Prostate gland (tissue), 2 donors: ENCODE data around the gene CDK14. TPM values are rescaled to one million over a fixed set of nuclear protein-coding genes. Genes with fewer than 3 reads are reported as not detected.

Source experiments
- DNase-seq: peaks from one replicate; pipeline ENCODE4 v3.0.0-alpha.2; 2019; ENCODE audit warnings: low spot score
- H3K27ac ChIP-seq, 2 donors: fragments of 200-600 bp; sonication (generic); 2 replicates each; pipeline ENCODE4 v1.5.1; 2017 to 2019
- H3K27me3 ChIP-seq: fragments of 200-600 bp; sonication (generic); replicated peaks from 2 replicates; pipeline ENCODE4 v1.5.1; 2019; ENCODE audit not compliant: insufficient read depth
- H3K36me3 ChIP-seq, 2 donors: fragments of 200-600 bp; sonication (generic); 1 replicate in 1 of 2; 2 replicates in 1 of 2; pipeline versions ENCODE4 v1.5.1 to v1.8.1; 2017 to 2019
- H3K4me1 ChIP-seq: fragments of 200-600 bp; sonication (generic); replicated peaks from 2 replicates; pipeline ENCODE4 v1.5.1; 2019
- H3K4me3 ChIP-seq, 2 donors: fragments of 200-600 bp; sonication (generic); 2 replicates each; pipeline ENCODE4 v1.5.1; 2017 to 2019
- H3K9me3 ChIP-seq: fragments of 200-600 bp; sonication (generic); 2 replicates; pipeline ENCODE4 v1.5.1; 2017
- POLR2A ChIP-seq: fragments of 450-650 bp; IDR thresholded peaks from one replicate; pipeline ENCODE4 v1.6.1; 2016; ENCODE audit warnings: antibody characterized with exemption, mild to moderate bottlenecking
- POLR2AphosphoS5 ChIP-seq: sonication (generic); formaldehyde crosslinking; IDR thresholded peaks from one replicate; pipeline ENCODE4 v1.6.1; 2017; ENCODE audit warnings: antibody characterized with exemption
- WGBS: methylation state at CpG from one replicate; pipeline ENCODE4 v1.1.5; 2018; 5-methylcytosine and 5-hydroxymethylcytosine counted together
- intact Hi-C: fragments of 100-400 bp; cut with DNase I; formaldehyde crosslinking; loops from one replicate; pipeline ENCODE4 v1.14.2; 2022
- total RNA-seq, 2 donors: library from RNA; depleted of rRNA; stranded (reverse); fragments of >200 nt; gene quantifications; one replicate each; pipeline ENCODE4 v1.1.0, GENCODE V29; 2016
- TF ChIP-seq, protein P1 (sequence below), 4 experiments: fragments of 200-600 bp in 2 of 4; fragments of 450-650 bp in 2 of 4; sonication (generic) in 2 of 4; IDR thresholded peaks; 1 replicate in 3 of 4; 2 replicates in 1 of 4; pipeline ENCODE4 v1.5.1; 2016 to 2019; ENCODE audit warnings: antibody characterized with exemption in 4 of 4, mild to moderate bottlenecking in 2 of 4, moderate library complexity in 2 of 4

CDK14 gene
- total RNA-seq, 2 donors from 2014 or later: 13.7 to 20.7 TPM

DNA sequence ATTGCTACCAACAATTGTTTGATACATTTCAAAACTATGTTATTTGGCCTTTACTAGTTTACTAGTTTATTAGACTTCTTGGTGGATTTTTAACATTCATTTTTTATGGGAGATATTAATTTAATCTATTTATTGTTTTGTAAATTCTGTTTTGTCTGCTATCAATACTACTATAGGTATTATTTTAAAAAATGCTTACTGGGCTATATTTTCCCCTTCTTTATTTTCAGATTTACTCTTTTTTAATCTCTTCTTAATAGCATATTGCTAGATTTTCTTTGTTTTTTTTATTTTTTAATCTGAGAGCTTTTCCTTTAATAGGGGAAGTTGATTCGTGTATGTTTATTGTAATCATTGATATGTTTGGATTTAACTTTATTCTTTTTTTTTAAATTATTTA, 147.5 kb downstream of the CDK14 start:
- Histone ChIP-seq H3K4me1 (no peaks in the 10 kb centered on the region), H3K36me3 (no peaks in the 10 kb centered on the region), H3K27me3 (no peaks in the 10 kb centered on the region), H3K27ac (no peak overlapping the region), H3K4me3 (no peak overlapping the region), H3K9me3 (no peaks in the 10 kb centered on the region)
- WGBS: 54% methylated on average over 1 of the region's 1 CpG
- DNase-seq: no peak
- intact Hi-C loops: no loop called here
- no peak for TF ChIP-seq POLR2A

DNA sequence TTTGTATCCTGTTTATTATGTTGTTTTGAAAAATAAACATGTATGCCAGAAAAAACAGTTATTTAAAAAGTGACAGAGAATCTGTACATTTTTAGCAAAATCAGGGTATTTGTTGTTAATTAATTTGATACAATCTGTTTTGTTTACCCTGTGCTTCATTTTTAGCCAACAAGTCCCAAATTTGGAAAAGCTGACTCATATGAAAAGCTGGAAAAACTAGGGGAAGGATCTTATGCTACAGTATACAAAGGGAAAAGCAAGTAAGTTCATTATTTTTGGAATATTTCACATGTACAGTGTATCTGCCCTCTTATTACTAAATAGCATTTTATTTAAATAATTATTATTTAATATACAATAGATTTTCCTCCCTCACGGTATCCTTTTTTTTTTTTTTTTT, 151.4 kb downstream of the CDK14 start:
- intact Hi-C loops: no loop called here
- WGBS: 94% methylated on average over 1 of the region's 1 CpG

DNA sequence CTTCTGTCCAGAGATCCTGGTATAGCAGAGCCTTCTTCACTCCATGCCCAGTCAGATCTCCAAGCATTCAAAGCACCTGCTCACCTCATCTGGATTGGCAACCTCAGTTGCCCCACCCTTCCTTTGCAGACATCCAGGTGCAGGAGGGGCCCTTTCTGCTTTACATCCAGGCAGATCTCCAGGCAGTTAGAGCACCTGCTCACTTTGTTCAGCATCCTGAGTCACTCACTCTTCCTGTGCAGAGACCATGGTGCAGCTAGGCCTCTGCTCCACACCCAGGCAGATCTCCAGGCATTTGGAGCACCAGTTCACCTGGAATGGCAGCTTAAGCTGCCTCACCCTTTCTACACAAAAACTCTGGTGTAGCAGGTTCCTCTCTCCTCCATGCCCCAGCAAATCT, 153.1 kb downstream of the CDK14 start:
- Histone ChIP-seq H3K27ac (no peak overlapping the region), H3K4me1 (no peaks in the 10 kb centered on the region), H3K4me3 (no peak overlapping the region), H3K9me3 (no peaks in the 10 kb centered on the region), H3K36me3 (peaks cover 0 to 2% of the 10 kb centered on the region in 2 donors), H3K27me3 (no peaks in the 10 kb centered on the region)
- TF ChIP-seq POLR2A: no peak
- intact Hi-C loops: no loop called here
- DNase-seq: no peak

More for the DNA sequence above, 151.4 kb downstream of the CDK14 start:
- H3K27ac ChIP-seq: no peak overlapping the region
- H3K9me3 ChIP-seq: no peaks in the 10 kb centered on the region
- no peak overlapping the region for H3K4me3 ChIP-seq
- TF ChIP-seq, protein P1, sequence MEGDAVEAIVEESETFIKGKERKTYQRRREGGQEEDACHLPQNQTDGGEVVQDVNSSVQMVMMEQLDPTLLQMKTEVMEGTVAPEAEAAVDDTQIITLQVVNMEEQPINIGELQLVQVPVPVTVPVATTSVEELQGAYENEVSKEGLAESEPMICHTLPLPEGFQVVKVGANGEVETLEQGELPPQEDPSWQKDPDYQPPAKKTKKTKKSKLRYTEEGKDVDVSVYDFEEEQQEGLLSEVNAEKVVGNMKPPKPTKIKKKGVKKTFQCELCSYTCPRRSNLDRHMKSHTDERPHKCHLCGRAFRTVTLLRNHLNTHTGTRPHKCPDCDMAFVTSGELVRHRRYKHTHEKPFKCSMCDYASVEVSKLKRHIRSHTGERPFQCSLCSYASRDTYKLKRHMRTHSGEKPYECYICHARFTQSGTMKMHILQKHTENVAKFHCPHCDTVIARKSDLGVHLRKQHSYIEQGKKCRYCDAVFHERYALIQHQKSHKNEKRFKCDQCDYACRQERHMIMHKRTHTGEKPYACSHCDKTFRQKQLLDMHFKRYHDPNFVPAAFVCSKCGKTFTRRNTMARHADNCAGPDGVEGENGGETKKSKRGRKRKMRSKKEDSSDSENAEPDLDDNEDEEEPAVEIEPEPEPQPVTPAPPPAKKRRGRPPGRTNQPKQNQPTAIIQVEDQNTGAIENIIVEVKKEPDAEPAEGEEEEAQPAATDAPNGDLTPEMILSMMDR (IDR thresholded peaks at IDR 0.05): no peak
- TF ChIP-seq POLR2AphosphoS5 (no peak), POLR2A (no peak)
- no peaks in the 10 kb centered on the region for H3K27me3 ChIP-seq
- DNase-seq: no peak
- H3K4me1 ChIP-seq: no peaks in the 10 kb centered on the region
- H3K36me3 ChIP-seq: peaks cover 0 to 2% of the 10 kb centered on the region in 2 donors

DNA sequence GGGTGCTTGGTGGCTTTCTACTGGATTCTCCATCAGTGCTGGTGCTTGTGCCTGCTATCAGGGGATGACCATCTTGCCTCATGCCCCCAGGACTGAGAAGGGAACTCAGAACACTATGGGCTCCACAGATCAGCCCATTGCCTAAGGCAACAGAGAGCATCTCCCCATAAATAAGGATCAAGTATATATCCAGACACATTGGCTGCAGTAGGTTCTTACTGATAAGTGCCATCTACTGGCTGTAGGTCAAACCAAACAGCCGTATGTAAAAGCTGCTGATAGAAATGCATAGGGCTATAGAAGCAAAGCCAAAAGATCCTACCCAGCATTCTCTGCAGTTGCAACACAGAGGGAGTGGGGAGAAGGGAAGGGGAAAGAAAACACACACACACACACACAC, 153.7 kb downstream of the CDK14 start:
- TF ChIP-seq POLR2AphosphoS5: no peak
- TF ChIP-seq, protein P1 (IDR thresholded peaks at IDR 0.05): no peak
- no peak for TF ChIP-seq POLR2A
- no peak for DNase-seq
- no peaks in the 10 kb centered on the region for H3K27me3 ChIP-seq
- no peaks in the 10 kb centered on the region for H3K9me3 ChIP-seq
- H3K4me1 ChIP-seq: no peaks in the 10 kb centered on the region
- H3K36me3 ChIP-seq: peaks cover 0 to 2% of the 10 kb centered on the region in 2 donors
- no peak overlapping the region for H3K27ac ChIP-seq
- WGBS: 59% methylated on average over 1 of the region's 1 CpG
- no peak overlapping the region for H3K4me3 ChIP-seq
- intact Hi-C loops: no loop called here

DNA sequence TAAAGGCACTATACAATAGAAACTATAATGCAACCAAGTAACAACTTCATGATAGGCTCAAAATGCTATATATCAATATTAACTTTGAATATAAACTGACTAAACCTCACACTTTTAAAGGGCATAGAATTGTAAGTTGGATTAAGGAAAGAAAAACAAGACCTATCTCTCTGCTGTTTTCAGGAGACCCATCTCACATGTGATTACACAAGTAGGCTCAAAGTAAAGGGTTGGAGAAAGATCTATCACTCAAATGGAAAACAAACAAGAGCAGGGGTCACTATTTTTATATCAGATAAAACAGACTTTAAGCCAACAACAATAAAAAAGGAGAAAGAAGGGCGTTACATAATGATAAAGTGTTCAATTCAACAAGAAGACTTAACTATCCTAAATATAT, 155.5 kb downstream of the CDK14 start:
- intact Hi-C loops: no loop called here
- Histone ChIP-seq H3K4me1 (no peaks in the 10 kb centered on the region), H3K9me3 (no peaks in the 10 kb centered on the region), H3K27me3 (no peaks in the 10 kb centered on the region), H3K36me3 (peaks cover 0 to 2% of the 10 kb centered on the region in 2 donors), H3K4me3 (no peak overlapping the region), H3K27ac (no peak overlapping the region)
- WGBS: 90% methylated on average over 1 of the region's 1 CpG
- DNase-seq: no peak
- TF ChIP-seq POLR2A (no peak), POLR2AphosphoS5 (no peak)
- TF ChIP-seq, protein P1 (IDR thresholded peaks at IDR 0.05): no peak

DNA sequence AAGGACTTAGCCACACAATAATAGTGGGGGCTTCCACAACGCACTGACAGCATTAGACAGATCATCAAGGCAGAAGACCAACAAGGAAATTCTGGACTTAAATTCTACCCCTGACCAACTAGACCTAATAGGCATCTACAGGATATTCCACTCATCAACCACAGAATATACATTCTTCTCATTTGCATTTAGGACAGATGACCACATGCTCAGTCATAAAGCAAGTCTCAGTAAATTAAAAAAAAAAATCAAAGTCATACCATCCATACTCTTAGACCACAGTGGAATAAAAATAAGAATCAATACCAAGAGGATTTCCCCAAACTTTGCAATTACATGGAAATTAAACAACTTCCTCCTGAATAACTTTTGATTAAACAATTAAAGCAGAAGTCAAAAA, 155.9 kb downstream of the CDK14 start:
- Histone ChIP-seq H3K9me3 (no peaks in the 10 kb centered on the region), H3K36me3 (peaks cover 0 to 2% of the 10 kb centered on the region in 2 donors), H3K4me3 (no peak overlapping the region), H3K4me1 (no peaks in the 10 kb centered on the region), H3K27me3 (no peaks in the 10 kb centered on the region), H3K27ac (no peak overlapping the region)
- 100% methylated on average over 1 of the region's 1 CpG for WGBS
- TF ChIP-seq, protein P1 (IDR thresholded peaks at IDR 0.05): no peak
- no peak for TF ChIP-seq POLR2AphosphoS5
- TF ChIP-seq POLR2A: no peak
- DNase-seq: no peak
- intact Hi-C loops: no loop called here
